Neural progenitor cell (in vitro differentiated cells): ENCODE measurements around the gene RACGAP1. TPM values are rescaled to one million over a fixed set of nuclear protein-coding genes. Genes with fewer than 3 reads are reported as not detected.
"Not testable (repeated sequence)": the region's sequence is repeated elsewhere in the genome, so short reads cannot be mapped to it uniquely, and the experiment has no call there.

Experiments
- DNase-seq: peaks from one replicate; pipeline ENCODE4 v3.0.0-alpha.2; 2016; ENCODE audit warnings: low spot score
- H2AFZ ChIP-seq: fragments of 200-600 bp; sonication (generic); replicated peaks from 2 replicates; pipeline ENCODE4 v1.6.1; 2016; ENCODE audit warnings: antibody characterized with exemption
- H3F3A ChIP-seq: fragments of 200-600 bp; sonication (generic); 2 replicates; pipeline ENCODE4 v1.6.1; 2016; ENCODE audit warnings: antibody characterized with exemption, low read depth
- H3K27ac ChIP-seq: fragments of 200-600 bp; sonication (generic); 2 replicates; pipeline ENCODE4 v1.5.1; 2016; ENCODE audit warnings: mild to moderate bottlenecking
- H3K27me3 ChIP-seq: fragments of 200-600 bp; sonication (generic); 2 replicates; pipeline ENCODE4 v1.6.1; 2016; ENCODE audit warnings: mild to moderate bottlenecking, moderate library complexity
- H3K36me3 ChIP-seq: fragments of 200-600 bp; sonication (generic); 2 replicates; pipeline ENCODE4 v1.5.1; 2016
- H3K4me1 ChIP-seq: fragments of 200-600 bp; sonication (generic); 2 replicates; pipeline ENCODE4 v1.6.1; 2016; ENCODE audit warnings: mixed run types
- H3K4me2 ChIP-seq: fragments of 200-600 bp; sonication (generic); 2 replicates; pipeline ENCODE4 v1.6.1; 2016
- H3K4me3 ChIP-seq: fragments of 200-600 bp; sonication (generic); 2 replicates; pipeline ENCODE4 v1.5.1; 2016
- H3K79me2 ChIP-seq: fragments of 200-600 bp; sonication (generic); 2 replicates; pipeline ENCODE4 v1.6.1; 2016; ENCODE audit warnings: low read depth
- H3K9ac ChIP-seq: fragments of 200-600 bp; sonication (generic); 2 replicates; pipeline ENCODE4 v1.6.1; 2016
- H3K9me3 ChIP-seq: fragments of 200-600 bp; sonication (generic); 2 replicates; pipeline ENCODE4 v1.5.1; 2016; ENCODE audit warnings: low read depth
- H4K20me1 ChIP-seq: fragments of 200-600 bp; sonication (generic); 2 replicates; pipeline ENCODE4 v1.6.1; 2016; ENCODE audit warnings: low read depth
- H3K27ac Mint-ChIP-seq: 3 replicates; pipeline ENCODE4 v1.8.0; 2021; ENCODE audit warnings: mixed read lengths
- H3K27me3 Mint-ChIP-seq: 2 replicates; pipeline ENCODE4 v1.8.0; 2022; ENCODE audit warnings: low read depth, mild to moderate bottlenecking, inconsistent platforms, moderate library complexity, mixed read lengths; ENCODE audit not compliant: insufficient read depth
- H3K36me3 Mint-ChIP-seq: 3 replicates; pipeline ENCODE4 v1.8.0; 2021; ENCODE audit warnings: mixed read lengths
- H3K4me1 Mint-ChIP-seq: 3 replicates; pipeline ENCODE4 v1.8.0; 2021; ENCODE audit warnings: mixed read lengths
- H3K4me3 Mint-ChIP-seq: 3 replicates; pipeline ENCODE4 v1.8.0; 2021; ENCODE audit warnings: mild to moderate bottlenecking, moderate library complexity, mixed read lengths
- H3K9me3 Mint-ChIP-seq: 3 replicates; pipeline ENCODE4 v1.8.0; 2020; ENCODE audit warnings: mixed read lengths
- EZH2 ChIP-seq: fragments of 200-600 bp; sonication (generic); IDR thresholded peaks from 2 replicates; pipeline ENCODE4 v1.6.1; 2017; ENCODE audit warnings: antibody characterized with exemption, mild to moderate bottlenecking, moderate library complexity
- EZH2phosphoT487 ChIP-seq: fragments of 200-600 bp; sonication (generic); IDR thresholded peaks from 2 replicates; pipeline ENCODE4 v1.6.1; 2017; ENCODE audit warnings: antibody characterized with exemption
- total RNA-seq: library from RNA; depleted of rRNA; stranded (reverse); fragments of >200 nt; gene quantifications from 2 replicates; pipeline ENCODE4 v1.2.3, GENCODE V29; 2015; ENCODE audit warnings: low replicate concordance
- TF ChIP-seq, protein P1 (sequence below): fragments of 200-600 bp; sonication (generic); IDR thresholded peaks from 2 replicates; pipeline ENCODE4 v1.5.1; 2017; ENCODE audit warnings: antibody characterized with exemption, mild to moderate bottlenecking

The RACGAP1 gene
- total RNA-seq, 1 donor from 2014 or later: 149 TPM

DNA sequence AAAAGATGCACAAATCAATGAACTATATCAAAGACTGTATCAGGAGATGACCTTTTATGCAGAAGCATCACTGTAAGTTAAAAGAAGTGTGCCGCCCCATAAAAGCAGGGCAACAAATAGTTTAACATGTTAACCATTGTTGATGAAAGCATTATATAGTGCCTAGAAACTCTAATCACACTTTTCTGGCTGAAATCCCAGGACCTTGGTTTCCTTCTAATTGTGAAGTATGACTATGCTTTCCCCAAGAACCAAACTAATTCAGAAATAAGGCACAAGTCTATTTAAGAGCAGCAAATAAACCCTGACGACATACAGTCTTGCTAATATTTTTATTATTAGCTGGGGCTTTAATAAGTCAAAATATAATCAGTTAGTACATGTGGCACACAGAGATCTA, 21.7 kb downstream of the RACGAP1 start:
- Histone ChIP-seq H3K4me2 (no peak overlapping the region), H3K27me3 (no peaks in the 10 kb centered on the region), H3K79me2 (peaks cover 13% of the 10 kb centered on the region), H3K4me3 (no peak overlapping the region), H3F3A (peaks cover 4% of the 10 kb centered on the region), H3K9ac (no peak overlapping the region), H3K9me3 (no peaks in the 10 kb centered on the region), H3K27ac (no peak overlapping the region), H3K4me1 (no peaks in the 10 kb centered on the region), H2AFZ (no peak overlapping the region), H3K36me3 (peaks cover 7% of the 10 kb centered on the region), H4K20me1 (peaks cover 16% of the 10 kb centered on the region)
- H3K36me3 Mint-ChIP-seq: peaks cover 32% of the 10 kb centered on the region
- no peaks in the 10 kb centered on the region for H3K27me3 Mint-ChIP-seq
- no peak overlapping the region for H3K4me3 Mint-ChIP-seq
- no peaks in the 10 kb centered on the region for H3K9me3 Mint-ChIP-seq
- TF ChIP-seq EZH2phosphoT487 (no peak), EZH2 (no peak)
- TF ChIP-seq, protein P1, sequence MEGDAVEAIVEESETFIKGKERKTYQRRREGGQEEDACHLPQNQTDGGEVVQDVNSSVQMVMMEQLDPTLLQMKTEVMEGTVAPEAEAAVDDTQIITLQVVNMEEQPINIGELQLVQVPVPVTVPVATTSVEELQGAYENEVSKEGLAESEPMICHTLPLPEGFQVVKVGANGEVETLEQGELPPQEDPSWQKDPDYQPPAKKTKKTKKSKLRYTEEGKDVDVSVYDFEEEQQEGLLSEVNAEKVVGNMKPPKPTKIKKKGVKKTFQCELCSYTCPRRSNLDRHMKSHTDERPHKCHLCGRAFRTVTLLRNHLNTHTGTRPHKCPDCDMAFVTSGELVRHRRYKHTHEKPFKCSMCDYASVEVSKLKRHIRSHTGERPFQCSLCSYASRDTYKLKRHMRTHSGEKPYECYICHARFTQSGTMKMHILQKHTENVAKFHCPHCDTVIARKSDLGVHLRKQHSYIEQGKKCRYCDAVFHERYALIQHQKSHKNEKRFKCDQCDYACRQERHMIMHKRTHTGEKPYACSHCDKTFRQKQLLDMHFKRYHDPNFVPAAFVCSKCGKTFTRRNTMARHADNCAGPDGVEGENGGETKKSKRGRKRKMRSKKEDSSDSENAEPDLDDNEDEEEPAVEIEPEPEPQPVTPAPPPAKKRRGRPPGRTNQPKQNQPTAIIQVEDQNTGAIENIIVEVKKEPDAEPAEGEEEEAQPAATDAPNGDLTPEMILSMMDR: no peak
- H3K27ac Mint-ChIP-seq: no peak overlapping the region
- no peak for DNase-seq
- peaks cover 5% of the 10 kb centered on the region for H3K4me1 Mint-ChIP-seq

DNA sequence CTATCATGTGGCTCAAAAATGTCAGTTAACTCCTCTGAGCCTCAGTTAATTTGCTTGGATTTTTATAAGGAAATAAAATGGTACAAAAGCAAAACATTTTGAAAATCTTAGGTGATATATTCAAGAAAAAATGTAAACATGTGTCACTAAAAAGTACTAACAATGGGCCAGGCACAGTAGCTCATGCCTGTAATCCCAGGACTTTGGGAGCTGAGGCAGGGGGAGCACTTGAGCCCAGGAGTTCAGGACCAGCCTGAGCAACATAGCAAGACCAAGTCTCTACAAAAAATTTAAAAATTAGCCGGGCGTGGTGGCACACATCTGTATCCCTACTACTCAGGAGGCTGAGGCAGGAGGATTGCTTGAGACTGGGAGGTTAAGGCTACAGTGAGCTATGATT, 26.8 kb downstream of the RACGAP1 start:
- Mint-ChIP-seq H3K4me1 (peaks cover 5% of the 10 kb centered on the region), H3K36me3 (peaks cover 44% of the 10 kb centered on the region), H3K27ac (no peak overlapping the region), H3K9me3 (no peaks in the 10 kb centered on the region), H3K27me3 (no peaks in the 10 kb centered on the region), H3K4me3 (no peak overlapping the region)
- no peaks in the 10 kb centered on the region for H3K9me3 ChIP-seq
- H3K9ac ChIP-seq: no peak overlapping the region
- no peaks in the 10 kb centered on the region for H3K27me3 ChIP-seq
- peaks cover 33% of the 10 kb centered on the region for H3K36me3 ChIP-seq
- H3F3A ChIP-seq: no peaks in the 10 kb centered on the region
- no peaks in the 10 kb centered on the region for H3K79me2 ChIP-seq
- no peak overlapping the region for H2AFZ ChIP-seq
- H4K20me1 ChIP-seq: peaks cover 4% of the 10 kb centered on the region
- no peak for DNase-seq
- H3K4me2 ChIP-seq: no peak overlapping the region
- no peak overlapping the region for H3K4me3 ChIP-seq
- TF ChIP-seq EZH2 (no peak), EZH2phosphoT487 (no peak)
- TF ChIP-seq, protein P1: no peak
- H3K27ac ChIP-seq: no peak overlapping the region
- H3K4me1 ChIP-seq: no peaks in the 10 kb centered on the region

DNA sequence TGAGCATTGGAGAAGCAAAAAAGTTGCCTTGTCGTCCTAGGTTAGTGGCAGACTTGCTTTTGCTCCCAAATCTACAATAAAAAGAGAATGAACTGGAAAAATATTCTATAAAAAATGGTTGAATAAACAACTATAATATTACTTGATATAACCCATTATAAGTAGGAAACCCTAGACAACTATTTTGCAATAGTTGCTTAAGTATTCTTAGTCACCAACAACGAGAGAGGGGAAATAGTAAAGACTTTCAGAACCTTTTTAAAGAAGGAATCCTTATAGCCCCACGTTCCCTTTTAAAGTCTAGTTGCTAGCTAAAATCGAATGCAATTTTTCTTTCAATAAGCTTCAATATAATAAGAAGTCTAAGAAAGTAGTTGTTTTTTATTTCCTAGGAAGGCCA, 35.0 kb downstream of the RACGAP1 start:
- TF ChIP-seq, protein P1: no peak
- no peak for TF ChIP-seq EZH2phosphoT487
- TF ChIP-seq EZH2: no peak
- Histone ChIP-seq H3K4me3 (no peak overlapping the region), H3K27me3 (no peaks in the 10 kb centered on the region), H3K27ac (no peak overlapping the region), H3K9me3 (no peaks in the 10 kb centered on the region), H3K79me2 (no peaks in the 10 kb centered on the region), H3K9ac (no peak overlapping the region), H4K20me1 (peaks cover 6% of the 10 kb centered on the region), H2AFZ (no peak overlapping the region), H3F3A (peaks cover 3% of the 10 kb centered on the region), H3K4me1 (no peaks in the 10 kb centered on the region), H3K36me3 (peaks cover 16% of the 10 kb centered on the region), H3K4me2 (no peak overlapping the region)
- Mint-ChIP-seq H3K9me3 (no peaks in the 10 kb centered on the region), H3K27me3 (peaks cover 3% of the 10 kb centered on the region), H3K27ac (no peak overlapping the region), H3K4me3 (no peak overlapping the region), H3K4me1 (peaks cover 8% of the 10 kb centered on the region), H3K36me3 (peaks cover 36% of the 10 kb centered on the region)
- DNase-seq: no peak

DNA sequence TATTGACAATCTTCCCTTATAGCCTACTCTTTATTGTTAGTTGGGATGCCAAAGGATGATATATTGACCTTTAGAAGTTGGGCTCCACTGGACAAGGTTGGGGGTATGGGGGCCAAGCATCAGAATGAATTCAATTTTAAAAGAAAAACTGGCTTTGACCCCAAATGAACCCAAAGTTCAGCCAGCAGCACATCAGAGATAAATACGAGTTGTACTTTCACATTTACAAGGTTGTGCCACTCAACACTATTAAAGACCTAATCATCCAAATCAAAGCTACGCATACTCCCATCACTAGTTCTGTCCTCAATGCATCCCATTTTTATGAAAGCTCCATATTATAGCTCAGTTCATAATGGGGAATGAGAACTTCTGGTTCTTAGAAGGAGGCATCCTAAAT, 35.9 kb downstream of the RACGAP1 start:
- H3F3A ChIP-seq: peaks cover 11% of the 10 kb centered on the region
- H3K4me1 ChIP-seq, H3K4me3 Mint-ChIP-seq, H3K79me2 ChIP-seq, H3K27me3 Mint-ChIP-seq, H3K36me3 ChIP-seq, H4K20me1 ChIP-seq, H3K27me3 ChIP-seq, H3K27ac Mint-ChIP-seq, H3K4me2 ChIP-seq, H3K4me3 ChIP-seq, H3K9me3 Mint-ChIP-seq, H3K27ac ChIP-seq, H2AFZ ChIP-seq, DNase-seq, H3K9ac ChIP-seq, H3K9me3 ChIP-seq: not testable (repeated sequence)
- H3K36me3 Mint-ChIP-seq: peaks cover 32% of the 10 kb centered on the region
- peaks cover 17% of the 10 kb centered on the region for H3K4me1 Mint-ChIP-seq
